GM12878 (cell line): ENCODE measurements around the gene TMCC3. TPM values are rescaled to one million over a fixed set of nuclear protein-coding genes. Genes with fewer than 3 reads are reported as not detected.

Source experiments
- ATAC-seq: fragments of 200-7000 bp; cut with Tn5 transposase; 3 replicates; pipeline ENCODE4 v1.9.1; 2020; ENCODE audit warnings: mild to moderate bottlenecking, moderate library complexity
- BruUV-seq: library from RNA; stranded (reverse); fragments of 400-500 nt; replicated peaks from 2 replicates; lab custom pipeline; 2021; lab: Mats Ljungman, UMichigan
- CTCF ChIA-PET: fragments of 300-600 bp; sonication (Branson Sonifier 250); formaldehyde crosslinking; extraction: SDS; loops from one replicate; lab custom pipeline; 2021; ENCODE audit warnings: inconsistent platforms; lab: Yijun Ruan, JAX
- POLR2A ChIA-PET: fragments of 350-600 bp; formaldehyde crosslinking; extraction: SDS; loops from one replicate; lab custom pipeline; 2021; ENCODE audit warnings: inconsistent platforms; lab: Charles Lee
- RAD21 ChIA-PET: fragments of 300-600 bp; sonication (Branson Sonifier 250); formaldehyde crosslinking; loops from one replicate; lab custom pipeline; 2023; ENCODE audit warnings: antibody characterized with exemption; ENCODE audit not compliant: unreplicated experiment; lab: Charles Lee
- SMC1A ChIA-PET: fragments of 300-600 bp; sonication (Branson Sonifier 250); formaldehyde crosslinking; loops from one replicate; lab custom pipeline; 2023; ENCODE audit not compliant: unreplicated experiment, uncharacterized antibody; lab: Charles Lee
- DNase-seq: peaks from one replicate; pipeline ENCODE4 v3.0.0-alpha.2; 2011; ENCODE audit warnings: low read depth, low spot score
- FAIRE-seq: peaks from 3 replicates; lab custom pipeline; 2011; peaks lifted over from hg19 to GRCh38; lab: Jason Lieb, UNC
- H2AFZ ChIP-seq: 2 replicates; pipeline ENCODE4 v1.6.0; 2011; ENCODE audit warnings: low read depth, low read length, control low read depth; ENCODE audit not compliant: control insufficient read depth
- H3K27ac ChIP-seq: 2 replicates; pipeline ENCODE4 v1.5.1; 2011; ENCODE audit warnings: control low read depth; ENCODE audit not compliant: control insufficient read depth, insufficient read depth
- H3K27me3 ChIP-seq, 2 experiments: replicated peaks in 1 of 2; 2 replicates each; pipeline versions ENCODE4 v1.6.0 to v1.6.1; 2011; ENCODE audit warnings: low read length in 1 of 2; ENCODE audit not compliant: control insufficient read depth in 2 of 2, insufficient read depth in 2 of 2
- H3K36me3 ChIP-seq, 2 experiments: 2 replicates each; pipeline ENCODE4 v1.5.1; 2011; ENCODE audit warnings: low read length in 1 of 2; ENCODE audit not compliant: control insufficient read depth in 2 of 2, insufficient read depth in 2 of 2
- H3K4me1 ChIP-seq: 2 replicates; pipeline ENCODE4 v1.6.1; 2011; ENCODE audit warnings: mild to moderate bottlenecking, low read length, moderate library complexity, mixed read lengths; ENCODE audit not compliant: control insufficient read depth, insufficient read depth
- H3K4me2 ChIP-seq: 2 replicates; pipeline ENCODE4 v1.6.0; 2011; ENCODE audit warnings: control low read depth; ENCODE audit not compliant: control insufficient read depth, insufficient read depth
- H3K4me3 ChIP-seq: fragments of 200-600 bp; sonication (generic); 2 replicates; pipeline ENCODE4 v1.5.1; 2016
- H3K79me2 ChIP-seq: 2 replicates; pipeline ENCODE4 v1.6.0; 2011; ENCODE audit warnings: low read length; ENCODE audit not compliant: control insufficient read depth, insufficient read depth
- H3K9ac ChIP-seq: 2 replicates; pipeline ENCODE4 v1.8.0; 2011; ENCODE audit warnings: low read length, control low read depth, mixed read lengths; ENCODE audit not compliant: control insufficient read depth, insufficient read depth
- H3K9me3 ChIP-seq: replicated peaks from 3 replicates; pipeline ENCODE4 v1.5.1; 2011; ENCODE audit warnings: mild to moderate bottlenecking, low read length; ENCODE audit not compliant: control insufficient read depth, insufficient read depth
- H4K20me1 ChIP-seq: 2 replicates; pipeline ENCODE4 v1.6.0; 2011; ENCODE audit not compliant: control insufficient read depth, insufficient read depth
- DPF2 ChIP-seq: fragments of 450-650 bp; IDR thresholded peaks from 2 replicates; pipeline ENCODE4 v1.6.1; 2017; ENCODE audit warnings: mild to moderate bottlenecking
- MTA3 ChIP-seq: IDR thresholded peaks from 2 replicates; pipeline ENCODE4 v1.6.1; 2012; ENCODE audit warnings: low read length, inconsistent platforms, borderline replicate concordance
- NFIC ChIP-seq: IDR thresholded peaks from 2 replicates; pipeline ENCODE4 v1.6.1; 2012; ENCODE audit warnings: low read depth, mild to moderate bottlenecking, inconsistent platforms, low read length, moderate library complexity
- SREBF1 ChIP-seq: IDR thresholded peaks from 2 replicates; pipeline ENCODE4 v1.6.1; 2012; ENCODE audit warnings: mild to moderate bottlenecking, low read length
- ZNF207 ChIP-seq: fragments of 450-650 bp; IDR thresholded peaks from 2 replicates; pipeline ENCODE4 v1.6.1; 2014; ENCODE audit warnings: antibody characterized with exemption, mild to moderate bottlenecking, borderline replicate concordance
- WGBS: methylation state at CpG from one replicate; pipeline ENCODE4 v1.1.6; 2016; ENCODE audit warnings: low lambda C conversion rate; ENCODE audit not compliant: insufficient replicate concordance, insufficient coverage; ENCODE audit errors: missing lambda C conversion rate; 5-methylcytosine and 5-hydroxymethylcytosine counted together
- in situ Hi-C: fragments of 300-500 bp; cut with MboI; formaldehyde crosslinking; loops from 9 replicates; pipeline ENCODE4 v1.14.3; 2018; ENCODE audit warnings: mixed read lengths
- intact Hi-C: fragments of 100-400 bp; cut with micrococcal nuclease; formaldehyde crosslinking; loops from one replicate; pipeline ENCODE4 v1.14.2; 2022; ENCODE audit not compliant: unreplicated experiment
- polyA plus RNA-seq, 11 experiments: library from polyadenylated mRNA; depleted of rRNA in 4 of 11; unstranded in 6 of 11; stranded (reverse) in 5 of 11; fragments of >200 nt; fragmentation: Nextera tagmentation in 4 of 11; fragmentation: Illumina TruSeq in 1 of 11; extraction: Ambion mirVana in 4 of 11; extraction: Trizol in 1 of 11; gene quantifications; 1 replicate in 1 of 11; 2 replicates in 10 of 11; pipeline versions ENCODE4 v1.2.1 to v1.2.3, GENCODE V29; 2011 to 2016; ENCODE audit warnings: inconsistent platforms in 2 of 11, missing spikeins in 2 of 11, low read depth in 1 of 11
- total RNA-seq, 4 experiments: library from RNA; depleted of rRNA in 3 of 4; stranded (reverse); fragments of >200 nt in 3 of 4; fragmentation: Illumina TruSeq in 1 of 4; extraction: Trizol in 1 of 4; gene quantifications; 2 replicates each; pipeline versions ENCODE4 v1.2.1 to v1.2.3, GENCODE V29; 2013 to 2021
- TF ChIP-seq, protein P1 (sequence below): IDR thresholded peaks from 2 replicates; pipeline ENCODE4 v1.6.1; 2011; ENCODE audit warnings: low read depth, mild to moderate bottlenecking, low read length, moderate library complexity, borderline replicate concordance; ENCODE audit errors: extremely low read depth
- TF ChIP-seq, protein P2 (sequence below): fragments of 450-650 bp; IDR thresholded peaks from 2 replicates; pipeline ENCODE4 v1.6.1; 2016; ENCODE audit warnings: mild to moderate bottlenecking, moderate library complexity, borderline replicate concordance

TMCC3 gene
- total and polyA plus RNA-seq, 10 of the 15 experiments (the other 5 are each of a cell fraction or from before 2014, with no cell fraction given): 5.8 to 29.8 (median 12.6) TPM

- no TSS peak for BruUV-seq
- Histone ChIP-seq H3K79me2 (no peaks in the 10 kb centered on the region; the same call in 1 of the 2 replicates), H3K27me3 (no peaks in the 10 kb centered on the region), H3K9ac (no peak overlapping the region)
- WGBS: 84% methylated on average over 3 of the region's 3 CpGs
- POLR2A ChIA-PET: no interaction called here
- no peak for TF ChIP-seq MTA3
- no peak for TF ChIP-seq ZNF207
- TF ChIP-seq DPF2: no peak
- TF ChIP-seq NFIC: no peak
- TF ChIP-seq SREBF1: no peak
- TF ChIP-seq, protein P1, sequence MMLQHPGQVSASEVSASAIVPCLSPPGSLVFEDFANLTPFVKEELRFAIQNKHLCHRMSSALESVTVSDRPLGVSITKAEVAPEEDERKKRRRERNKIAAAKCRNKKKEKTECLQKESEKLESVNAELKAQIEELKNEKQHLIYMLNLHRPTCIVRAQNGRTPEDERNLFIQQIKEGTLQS: no peak
- TF ChIP-seq, all 136 proteins: peak for 0
- ChIA-PET CTCF (no interaction called here), RAD21 (no interaction called here), SMC1A (no interaction called here)
- no peak overlapping the region for H3K4me2 ChIP-seq
- in situ Hi-C loops (no loop called here), intact Hi-C loops (no loop called here)
- FAIRE-seq: no peak
- no peaks in the 10 kb centered on the region for H3K4me1 ChIP-seq
- ATAC-seq: no peak
- H3K27ac ChIP-seq: no peak overlapping the region
- H3K36me3 ChIP-seq: peaks cover 0 to 13% of the 10 kb centered on the region in 2 experiments; a peak in 3 of 4 replicates
- no peak overlapping the region for H3K4me3 ChIP-seq
- H4K20me1 ChIP-seq: no peaks in the 10 kb centered on the region
- DNase-seq: no peak
- no peak overlapping the region for H2AFZ ChIP-seq
- no peaks in the 10 kb centered on the region for H3K9me3 ChIP-seq
Measured at GRCh38 chr12:94659346-94659930, 9.1 kb upstream of the TMCC3 start.

GRCh38 chr12:94658931-94659330 is 8.6 kb upstream of the TMCC3 start:
- H3K36me3 ChIP-seq: peaks cover 0 to 13% of the 10 kb centered on the region in 2 experiments; a peak in 3 of 4 replicates
- ChIA-PET SMC1A (no interaction called here), RAD21 (no interaction called here), POLR2A (no interaction called here), CTCF (no interaction called here)
- 0% methylated on average over 1 of the region's 1 CpG for WGBS
- no peak overlapping the region for H3K27ac ChIP-seq
- FAIRE-seq (no peak), DNase-seq (no peak), ATAC-seq (no peak)
- no peak overlapping the region for H3K9ac ChIP-seq
- no peaks in the 10 kb centered on the region for H4K20me1 ChIP-seq
- H3K4me2 ChIP-seq: no peak overlapping the region
- H3K79me2 ChIP-seq: no peaks in the 10 kb centered on the region; the same call in 1 of the 2 replicates
- H2AFZ ChIP-seq: no peak overlapping the region
- no peaks in the 10 kb centered on the region for H3K9me3 ChIP-seq
- BruUV-seq: no TSS peak
- H3K4me1 ChIP-seq: no peaks in the 10 kb centered on the region
- intact Hi-C loops: no loop called here
- in situ Hi-C loops: no loop called here
- H3K4me3 ChIP-seq: no peak overlapping the region
- no peaks in the 10 kb centered on the region for H3K27me3 ChIP-seq
- TF ChIP-seq, protein P2, sequence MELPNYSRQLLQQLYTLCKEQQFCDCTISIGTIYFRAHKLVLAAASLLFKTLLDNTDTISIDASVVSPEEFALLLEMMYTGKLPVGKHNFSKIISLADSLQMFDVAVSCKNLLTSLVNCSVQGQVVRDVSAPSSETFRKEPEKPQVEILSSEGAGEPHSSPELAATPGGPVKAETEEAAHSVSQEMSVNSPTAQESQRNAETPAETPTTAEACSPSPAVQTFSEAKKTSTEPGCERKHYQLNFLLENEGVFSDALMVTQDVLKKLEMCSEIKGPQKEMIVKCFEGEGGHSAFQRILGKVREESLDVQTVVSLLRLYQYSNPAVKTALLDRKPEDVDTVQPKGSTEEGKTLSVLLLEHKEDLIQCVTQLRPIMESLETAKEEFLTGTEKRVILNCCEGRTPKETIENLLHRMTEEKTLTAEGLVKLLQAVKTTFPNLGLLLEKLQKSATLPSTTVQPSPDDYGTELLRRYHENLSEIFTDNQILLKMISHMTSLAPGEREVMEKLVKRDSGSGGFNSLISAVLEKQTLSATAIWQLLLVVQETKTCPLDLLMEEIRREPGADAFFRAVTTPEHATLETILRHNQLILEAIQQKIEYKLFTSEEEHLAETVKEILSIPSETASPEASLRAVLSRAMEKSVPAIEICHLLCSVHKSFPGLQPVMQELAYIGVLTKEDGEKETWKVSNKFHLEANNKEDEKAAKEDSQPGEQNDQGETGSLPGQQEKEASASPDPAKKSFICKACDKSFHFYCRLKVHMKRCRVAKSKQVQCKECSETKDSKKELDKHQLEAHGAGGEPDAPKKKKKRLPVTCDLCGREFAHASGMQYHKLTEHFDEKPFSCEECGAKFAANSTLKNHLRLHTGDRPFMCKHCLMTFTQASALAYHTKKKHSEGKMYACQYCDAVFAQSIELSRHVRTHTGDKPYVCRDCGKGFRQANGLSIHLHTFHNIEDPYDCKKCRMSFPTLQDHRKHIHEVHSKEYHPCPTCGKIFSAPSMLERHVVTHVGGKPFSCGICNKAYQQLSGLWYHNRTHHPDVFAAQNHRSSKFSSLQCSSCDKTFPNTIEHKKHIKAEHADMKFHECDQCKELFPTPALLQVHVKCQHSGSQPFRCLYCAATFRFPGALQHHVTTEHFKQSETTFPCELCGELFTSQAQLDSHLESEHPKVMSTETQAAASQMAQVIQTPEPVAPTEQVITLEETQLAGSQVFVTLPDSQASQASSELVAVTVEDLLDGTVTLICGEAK: no peak
